GM18511 (cell line): ENCODE data around the gene SPCS1.

Experiments
- ATAC-seq: cut with Tn5 transposase; IDR thresholded peaks from one replicate; pipeline ENCODE4 v1.9.1; 2021; ENCODE audit warnings: mild to moderate bottlenecking, moderate library complexity; ENCODE audit not compliant: unreplicated experiment

The SPCS1 gene

GRCh38 chr3:52694528-52695189 is 11.2 kb upstream of the SPCS1 start:
- ATAC-seq: no peak

GRCh38 chr3:52695798-52696671 is 9.9 kb upstream of the SPCS1 start:
- ATAC-seq: no peak

- no peak for ATAC-seq
These were observed 8.9 kb upstream of the SPCS1 start for GRCh38 chr3:52696830-52697631.

GRCh38 chr3:52697632-52697965 is 8.3 kb upstream of the SPCS1 start:
- no peak for ATAC-seq

- ATAC-seq: no peak
These were observed 2.6 kb upstream of the SPCS1 start for GRCh38 chr3:52703341-52703740.

GRCh38 chr3:52704611-52705437 is 1.1 kb upstream of the SPCS1 start:
- peak; percentile 6 for ATAC-seq

GRCh38 chr3:52705438-52705687 is 543 bp upstream of the SPCS1 start:
- no peak for ATAC-seq

- no peak for ATAC-seq
These were observed 1.7 kb downstream of the SPCS1 start for GRCh38 chr3:52707585-52707984.

GRCh38 chr3:52710512-52710911 is 4.6 kb downstream of the SPCS1 start:
- ATAC-seq: no peak

- ATAC-seq: no peak
These were observed 6.6 kb downstream of the SPCS1 start for GRCh38 chr3:52712291-52713212.

- no peak for ATAC-seq
These were observed 8.7 kb downstream of the SPCS1 start for GRCh38 chr3:52714335-52715302.

GRCh38 chr3:52715714-52716305 is 9.9 kb downstream of the SPCS1 start:
- ATAC-seq: no peak

GRCh38 chr3:52719618-52720017 is 13.7 kb downstream of the SPCS1 start:
- ATAC-seq: no peak

- ATAC-seq: no peak
These were observed 15.3 kb downstream of the SPCS1 start for GRCh38 chr3:52721002-52721729.

GRCh38 chr3:52721730-52722008 is 15.8 kb downstream of the SPCS1 start:
- ATAC-seq: no peak

- ATAC-seq: no peak
These were observed 16.6 kb downstream of the SPCS1 start for GRCh38 chr3:52722491-52722890.

GRCh38 chr3:52723935-52724334 is 18.0 kb downstream of the SPCS1 start:
- ATAC-seq: no peak

- ATAC-seq: no peak
These were observed 18.6 kb downstream of the SPCS1 start for GRCh38 chr3:52724511-52724910.
